Subcutaneous adipose tissue (tissue), 4 donors: Measurements from ENCODE around the gene TACR3. TPM values are rescaled to one million over a fixed set of nuclear protein-coding genes. Genes with fewer than 3 reads are reported as not detected.

Experiments
- total RNA-seq, 4 donors: library from RNA; depleted of rRNA; stranded (reverse); fragments of >200 nt; gene quantifications; one replicate each; pipeline ENCODE4 v1.1.0, GENCODE V29; 2016
- TF ChIP-seq, protein P1 (sequence below): fragments of 450-650 bp; IDR thresholded peaks from one replicate; pipeline ENCODE4 v1.5.1; 2016; ENCODE audit warnings: low read depth, mild to moderate bottlenecking, control low read depth, antibody characterized with exemption, moderate library complexity

The TACR3 gene, protein sequence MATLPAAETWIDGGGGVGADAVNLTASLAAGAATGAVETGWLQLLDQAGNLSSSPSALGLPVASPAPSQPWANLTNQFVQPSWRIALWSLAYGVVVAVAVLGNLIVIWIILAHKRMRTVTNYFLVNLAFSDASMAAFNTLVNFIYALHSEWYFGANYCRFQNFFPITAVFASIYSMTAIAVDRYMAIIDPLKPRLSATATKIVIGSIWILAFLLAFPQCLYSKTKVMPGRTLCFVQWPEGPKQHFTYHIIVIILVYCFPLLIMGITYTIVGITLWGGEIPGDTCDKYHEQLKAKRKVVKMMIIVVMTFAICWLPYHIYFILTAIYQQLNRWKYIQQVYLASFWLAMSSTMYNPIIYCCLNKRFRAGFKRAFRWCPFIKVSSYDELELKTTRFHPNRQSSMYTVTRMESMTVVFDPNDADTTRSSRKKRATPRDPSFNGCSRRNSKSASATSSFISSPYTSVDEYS
- not detected for total RNA-seq

DNA sequence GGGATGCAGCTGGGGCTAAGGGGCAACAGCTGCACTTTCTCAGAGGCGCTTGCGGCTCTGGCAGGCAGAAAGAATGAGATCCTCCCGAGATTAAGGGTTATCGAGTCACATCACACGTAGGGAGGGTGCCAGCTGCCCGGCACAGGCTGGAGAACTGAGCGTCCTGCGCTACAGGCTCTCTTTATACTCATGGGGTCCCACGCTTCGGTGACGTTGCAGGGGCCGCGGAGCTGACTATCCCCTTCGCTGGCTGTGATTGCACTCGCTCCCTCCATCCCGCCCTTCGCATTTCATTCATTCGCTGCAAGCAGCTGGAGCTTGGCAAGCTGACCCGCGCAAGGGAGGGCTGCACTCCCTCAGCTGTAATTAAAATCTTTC lies at the start of gene TACR3:
TACR3 (minus strand) TSS at position 156 of the 378 bp plus-strand sequence. CDS start 310 bp downstream, outside the sequence.
- TF ChIP-seq, protein P1, sequence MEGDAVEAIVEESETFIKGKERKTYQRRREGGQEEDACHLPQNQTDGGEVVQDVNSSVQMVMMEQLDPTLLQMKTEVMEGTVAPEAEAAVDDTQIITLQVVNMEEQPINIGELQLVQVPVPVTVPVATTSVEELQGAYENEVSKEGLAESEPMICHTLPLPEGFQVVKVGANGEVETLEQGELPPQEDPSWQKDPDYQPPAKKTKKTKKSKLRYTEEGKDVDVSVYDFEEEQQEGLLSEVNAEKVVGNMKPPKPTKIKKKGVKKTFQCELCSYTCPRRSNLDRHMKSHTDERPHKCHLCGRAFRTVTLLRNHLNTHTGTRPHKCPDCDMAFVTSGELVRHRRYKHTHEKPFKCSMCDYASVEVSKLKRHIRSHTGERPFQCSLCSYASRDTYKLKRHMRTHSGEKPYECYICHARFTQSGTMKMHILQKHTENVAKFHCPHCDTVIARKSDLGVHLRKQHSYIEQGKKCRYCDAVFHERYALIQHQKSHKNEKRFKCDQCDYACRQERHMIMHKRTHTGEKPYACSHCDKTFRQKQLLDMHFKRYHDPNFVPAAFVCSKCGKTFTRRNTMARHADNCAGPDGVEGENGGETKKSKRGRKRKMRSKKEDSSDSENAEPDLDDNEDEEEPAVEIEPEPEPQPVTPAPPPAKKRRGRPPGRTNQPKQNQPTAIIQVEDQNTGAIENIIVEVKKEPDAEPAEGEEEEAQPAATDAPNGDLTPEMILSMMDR: no peak

DNA sequence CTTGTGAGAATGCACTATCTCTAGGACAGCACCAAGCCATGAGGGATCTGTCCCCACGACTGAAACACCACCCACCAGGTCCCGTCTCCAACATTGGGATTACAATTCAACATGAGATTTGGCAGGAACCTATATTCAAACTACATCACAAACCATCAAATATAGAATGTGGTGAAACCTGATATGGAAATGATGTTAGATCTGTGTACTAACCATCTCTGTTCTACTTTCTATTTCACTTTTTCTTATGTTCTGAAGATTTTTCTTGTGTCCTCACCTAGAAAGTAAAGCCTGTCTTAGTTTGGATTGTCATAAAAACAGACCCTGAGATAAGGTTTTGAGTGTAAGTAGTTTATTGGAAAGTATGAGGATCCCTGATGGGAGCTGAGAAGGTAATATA lies 37.8 kb upstream of the TACR3 start:
- TF ChIP-seq, protein P1: no peak

DNA sequence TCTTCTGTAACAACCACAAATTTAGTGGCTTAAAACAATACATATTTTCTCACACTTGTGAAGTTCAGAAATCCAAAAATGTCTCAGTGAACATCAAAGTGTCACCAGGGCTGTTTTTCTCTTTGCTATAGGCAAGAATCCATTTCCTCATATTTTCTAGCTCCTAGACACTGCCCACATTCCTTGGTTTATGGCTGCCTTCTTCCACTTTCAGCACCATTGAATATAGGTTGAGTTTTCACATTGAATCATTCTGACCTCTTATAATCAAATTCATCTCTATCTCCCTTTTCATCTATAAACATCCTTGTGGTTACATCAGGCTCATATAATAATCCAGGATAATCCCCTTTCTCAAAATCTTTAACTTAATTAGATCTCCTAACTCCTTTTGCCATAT lies 37.0 kb upstream of the TACR3 start:
- TF ChIP-seq, protein P1: no peak

DNA sequence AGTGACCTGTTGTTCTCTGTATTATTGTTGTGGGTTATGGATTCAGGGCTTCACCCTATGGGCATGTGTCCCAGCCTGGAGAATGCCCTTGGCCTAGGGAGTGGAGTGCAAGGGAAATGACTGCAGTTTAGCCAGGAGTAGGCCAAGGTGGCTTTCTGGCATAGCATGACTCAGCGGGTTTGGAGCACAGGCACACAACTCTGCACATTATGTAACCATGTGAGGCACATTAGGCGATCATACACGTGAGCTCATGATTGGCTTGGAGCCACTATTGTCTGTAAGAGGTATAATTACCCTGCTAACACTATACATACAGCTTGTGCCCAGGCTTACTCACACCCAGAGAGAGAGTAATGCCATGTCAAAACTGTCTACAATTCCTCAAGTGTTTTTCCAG lies 35.1 kb upstream of the TACR3 start:
- TF ChIP-seq, protein P1: no peak

DNA sequence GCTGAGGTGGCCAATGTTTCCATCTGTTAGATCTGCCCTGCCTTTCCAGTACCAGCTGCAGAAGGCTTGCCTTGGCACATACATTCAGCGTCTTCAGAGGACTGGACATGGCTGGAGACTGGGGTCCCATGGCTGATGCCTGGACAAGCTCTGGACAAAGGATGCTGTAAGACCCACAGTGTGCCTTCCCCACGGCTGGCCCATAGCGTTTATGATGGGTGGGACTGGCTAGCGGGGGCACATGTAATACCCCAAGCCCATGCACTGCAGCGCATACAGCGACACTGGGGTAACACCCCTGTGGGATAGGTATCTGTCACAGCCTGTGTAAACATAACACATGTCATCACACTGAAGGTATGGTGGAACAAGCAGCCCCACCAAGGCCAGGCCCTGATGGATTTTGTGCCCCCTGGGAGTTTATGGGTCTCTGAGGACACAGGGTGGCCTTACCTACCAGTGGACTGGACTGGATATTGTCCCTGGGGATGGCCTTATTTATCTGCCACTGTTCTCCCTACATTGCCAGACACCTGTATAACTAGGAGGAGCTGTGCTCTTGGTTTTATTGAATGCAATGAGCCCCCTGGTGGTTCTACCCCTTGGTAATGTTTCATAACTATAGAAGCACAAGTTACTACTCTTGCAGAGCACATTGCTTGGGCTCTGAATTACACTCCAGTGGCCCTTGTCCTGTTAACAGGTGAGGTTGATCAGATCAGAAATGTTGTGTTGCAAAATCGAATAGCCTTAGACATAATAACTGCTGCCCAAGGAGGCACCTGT lies 34.3 kb upstream of the TACR3 start:
- TF ChIP-seq, protein P1: no peak

DNA sequence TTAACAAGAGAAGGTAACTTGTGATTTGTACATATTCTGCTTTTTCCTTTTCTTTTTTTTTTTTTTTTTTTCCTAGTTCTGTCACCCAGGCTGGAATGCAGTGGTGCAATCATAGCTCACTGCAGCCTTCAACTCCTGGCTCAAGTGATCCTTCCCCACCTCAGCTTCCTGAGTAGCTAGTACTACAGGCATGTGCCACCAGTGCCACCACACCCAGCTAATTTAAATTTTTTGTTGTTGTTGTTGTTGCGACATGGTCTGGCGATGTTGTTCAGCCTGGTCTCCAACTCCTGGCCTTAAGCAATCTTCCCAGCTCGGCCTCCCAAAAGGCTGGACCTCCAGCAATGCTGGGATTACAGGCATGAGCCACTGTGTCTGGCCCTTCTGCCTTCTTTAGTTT lies 1.5 kb upstream of the TACR3 start:
- TF ChIP-seq, protein P1: no peak

DNA sequence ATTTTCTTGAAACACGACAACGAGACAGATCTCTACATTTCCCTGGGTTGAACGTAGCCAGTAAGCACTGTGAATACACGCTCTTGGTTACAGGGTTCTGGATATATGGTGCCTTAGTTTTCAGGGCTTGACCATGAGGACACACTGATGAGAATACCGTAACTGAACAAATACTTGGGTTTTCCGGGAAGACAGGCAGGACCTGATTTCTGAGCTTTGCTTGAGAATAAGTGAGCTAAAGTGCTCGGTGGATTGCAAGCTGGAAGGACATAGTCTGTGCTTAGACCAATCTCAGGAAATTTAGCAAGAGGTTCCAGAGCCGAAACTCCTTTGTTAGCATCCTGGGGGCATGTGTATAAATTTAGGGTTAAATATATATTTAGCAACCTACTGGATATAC lies 876 bp upstream of the TACR3 start:
- TF ChIP-seq, protein P1: no peak
